Ammon's horn (tissue), 1 donor: ENCODE data around the gene DCTPP1.

ENCODE experiments used
- DNase-seq: peaks from one replicate; pipeline ENCODE4 v3.0.0-alpha.2; 2016; ENCODE audit warnings: low spot score

Gene DCTPP1

DNA sequence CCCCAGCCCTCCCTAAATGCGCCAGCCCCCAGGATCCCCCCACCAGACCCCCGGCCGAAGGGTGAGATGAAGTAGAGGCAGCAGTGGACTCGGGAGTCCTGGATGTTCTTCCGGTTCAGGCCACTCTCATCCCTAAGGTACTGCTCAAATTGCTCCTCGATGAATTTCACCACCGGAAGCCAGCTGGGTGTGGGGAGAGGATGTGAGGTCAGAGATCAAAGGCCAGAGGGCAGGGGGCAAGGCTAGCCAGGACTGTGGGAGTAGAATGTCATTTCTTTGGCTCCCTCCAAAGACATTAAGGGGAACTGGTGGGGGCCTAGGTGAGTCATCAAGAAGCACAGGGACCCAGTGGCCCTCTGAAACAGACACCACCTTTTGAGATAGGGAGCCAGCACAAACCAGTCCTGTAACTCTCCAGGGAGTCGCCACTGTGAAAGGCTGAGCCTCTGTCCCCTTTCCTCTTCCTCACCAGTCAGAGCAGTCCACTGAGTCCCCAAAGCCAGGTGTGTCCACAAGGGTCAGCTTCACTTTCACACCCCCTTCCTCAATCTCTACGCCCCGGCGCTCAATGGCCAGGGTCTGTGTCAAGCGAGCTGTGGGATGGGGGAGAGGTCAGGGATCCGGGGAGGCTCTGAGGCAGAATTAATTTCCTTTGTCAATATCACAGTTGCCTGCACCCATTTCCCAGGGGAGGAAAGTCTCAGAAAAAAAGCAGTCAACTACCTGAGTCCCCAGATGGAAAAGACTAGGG, 48.4 kb downstream of the DCTPP1 start:
- DNase-seq: no peak

DNA sequence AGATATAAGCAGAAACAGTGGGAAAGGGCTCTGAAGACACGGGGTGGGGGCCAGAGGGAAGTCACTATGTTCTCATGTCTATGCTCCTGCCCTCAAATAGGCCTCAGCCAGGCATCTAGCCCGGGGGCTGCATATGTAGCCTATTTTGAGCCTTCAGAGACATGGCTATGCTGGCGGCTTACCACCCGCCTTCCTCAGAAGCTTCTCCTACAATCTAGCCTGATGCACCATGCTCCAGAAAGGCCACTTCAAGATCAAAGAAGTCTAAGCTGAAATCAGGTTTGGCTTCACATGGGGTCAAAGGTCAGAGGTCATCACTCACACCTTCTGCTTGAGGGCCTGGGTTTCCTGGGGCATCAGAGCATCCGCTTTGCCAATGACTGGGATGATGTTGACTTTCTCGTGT, 49.0 kb downstream of the DCTPP1 start:
- DNase-seq: no peak

DNA sequence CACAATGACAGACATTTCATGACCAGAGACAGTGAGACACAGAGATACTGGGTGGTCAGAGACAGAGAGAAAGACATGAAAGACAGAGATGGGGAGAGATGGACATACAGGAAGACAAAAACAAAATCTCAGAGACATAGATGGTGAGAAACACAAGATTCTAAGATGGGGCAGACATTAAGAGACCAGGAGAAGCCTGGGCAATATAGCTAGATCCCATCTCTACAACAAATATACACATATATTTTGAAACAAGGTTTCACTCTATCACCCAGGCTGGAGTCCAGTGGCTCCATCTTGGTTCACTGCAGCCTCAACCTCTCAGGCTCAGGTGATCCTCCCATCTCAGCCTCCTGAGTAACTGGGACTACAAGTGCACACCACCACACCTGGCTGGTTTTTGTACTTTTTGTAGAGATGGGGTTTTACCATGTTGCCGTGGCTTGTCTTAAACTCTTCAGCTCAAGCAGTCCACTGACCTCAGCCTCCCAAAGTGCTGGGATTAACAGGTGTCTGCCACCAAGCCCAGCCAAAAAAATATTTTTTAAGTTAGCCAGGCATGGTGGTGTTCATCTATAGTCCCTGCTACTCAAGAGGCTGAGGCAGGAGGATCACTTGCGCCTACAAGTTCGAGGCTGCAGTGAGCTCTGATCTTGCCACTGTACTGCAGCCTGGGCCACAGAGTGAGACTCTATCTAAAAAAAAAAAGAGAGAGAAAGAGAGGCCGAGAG, 49.6 kb downstream of the DCTPP1 start:
- DNase-seq: no peak

DNA sequence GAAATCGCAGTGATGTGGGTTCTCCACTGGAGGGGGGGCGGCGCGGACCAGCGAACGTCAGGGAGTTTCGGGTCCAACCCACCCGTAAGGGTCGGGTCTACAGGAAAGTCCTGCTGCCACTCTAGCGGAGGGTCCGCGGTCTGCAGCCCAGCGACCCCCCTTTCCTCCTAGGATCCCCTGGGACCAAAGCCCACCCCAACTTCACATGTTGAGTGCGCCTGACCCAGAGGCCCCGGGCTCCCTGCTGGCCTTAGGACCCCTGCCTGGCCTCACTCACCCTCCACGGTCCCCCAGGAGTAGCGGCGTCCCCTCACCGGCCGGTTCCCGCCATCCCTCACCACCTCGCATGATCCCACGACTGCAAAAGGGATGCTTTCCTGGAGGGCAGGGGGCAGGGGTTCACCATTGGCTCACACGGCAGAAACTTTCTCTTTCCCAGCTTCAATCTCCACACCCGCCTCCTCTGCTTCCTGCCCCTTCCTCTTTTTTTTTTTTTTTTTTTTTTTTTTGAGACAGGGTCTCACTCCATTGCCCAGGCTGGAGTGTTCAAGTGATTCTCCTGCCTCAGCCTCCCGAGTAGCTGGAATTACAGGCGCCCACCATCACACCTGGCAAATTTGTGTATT, 50.6 kb downstream of the DCTPP1 start:
- no peak for DNase-seq

DNA sequence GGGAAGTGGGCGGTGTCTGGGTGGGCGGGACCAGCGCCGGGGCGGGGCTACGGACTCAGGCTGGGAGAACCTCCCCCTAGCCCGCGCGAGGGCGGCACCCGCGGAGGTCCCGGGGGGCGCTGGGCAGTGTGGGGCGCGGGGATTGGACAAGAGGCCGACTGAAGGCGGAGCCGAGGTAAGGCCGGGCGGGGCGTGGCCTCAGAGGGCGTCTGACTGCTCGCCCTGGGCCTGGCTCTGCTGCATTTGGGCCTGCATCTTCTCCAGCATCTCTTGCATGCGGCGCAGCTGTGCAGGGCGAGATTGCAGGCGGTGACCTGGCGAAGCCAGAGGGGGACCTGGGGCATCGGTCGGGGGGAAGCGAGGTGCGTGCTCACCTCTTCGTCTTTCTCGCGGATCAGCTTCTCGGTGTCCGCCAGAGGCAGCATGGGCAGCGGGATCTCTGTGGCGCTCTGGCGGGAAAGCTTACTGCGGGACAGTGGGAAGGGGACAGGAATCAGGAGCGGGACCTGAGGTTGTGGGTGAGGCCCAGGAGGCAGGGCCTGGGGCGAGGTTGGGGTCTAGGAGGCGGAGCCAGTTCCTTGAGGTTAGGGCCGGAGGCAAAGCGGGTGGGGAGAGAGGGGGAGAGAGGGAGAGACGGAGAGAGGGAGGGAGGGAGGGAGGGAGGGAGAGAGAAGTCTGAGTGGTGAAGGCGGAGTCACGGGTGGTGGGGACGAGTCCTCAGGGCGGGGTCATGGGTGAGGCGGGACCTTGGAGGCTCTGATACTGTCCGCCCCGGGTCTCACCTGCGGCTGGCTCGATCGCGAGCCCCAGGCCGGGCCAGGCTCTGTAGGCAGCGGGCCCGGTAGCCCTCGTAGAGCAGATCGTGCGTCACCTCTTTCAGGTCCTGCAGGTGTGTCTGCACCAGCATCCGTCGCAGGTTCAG, 51.3 kb downstream of the DCTPP1 start:
- peak; percentile 99 for DNase-seq

DNA sequence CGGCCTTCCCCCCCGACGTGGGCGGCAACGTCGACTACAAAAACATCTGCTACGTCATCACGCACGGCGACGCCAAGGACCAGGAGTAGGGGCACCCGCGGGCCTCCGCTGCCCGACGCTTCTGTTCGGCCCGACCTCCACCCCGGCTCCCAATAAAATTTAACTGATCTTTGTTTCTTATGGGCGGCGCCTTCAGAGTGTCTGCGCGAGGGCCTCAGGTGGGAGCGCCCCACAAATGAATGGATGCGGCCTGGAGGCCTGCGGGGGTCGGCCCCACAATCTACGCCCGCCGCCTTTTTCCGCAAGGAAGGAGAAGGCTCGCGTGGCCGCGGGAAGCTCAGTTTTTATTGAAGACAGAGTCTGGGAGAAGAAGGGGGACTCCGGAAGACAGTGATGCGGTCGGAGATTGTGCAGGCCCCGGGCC, 52.0 kb downstream of the DCTPP1 start:
- peak; percentile 99 for DNase-seq

DNA sequence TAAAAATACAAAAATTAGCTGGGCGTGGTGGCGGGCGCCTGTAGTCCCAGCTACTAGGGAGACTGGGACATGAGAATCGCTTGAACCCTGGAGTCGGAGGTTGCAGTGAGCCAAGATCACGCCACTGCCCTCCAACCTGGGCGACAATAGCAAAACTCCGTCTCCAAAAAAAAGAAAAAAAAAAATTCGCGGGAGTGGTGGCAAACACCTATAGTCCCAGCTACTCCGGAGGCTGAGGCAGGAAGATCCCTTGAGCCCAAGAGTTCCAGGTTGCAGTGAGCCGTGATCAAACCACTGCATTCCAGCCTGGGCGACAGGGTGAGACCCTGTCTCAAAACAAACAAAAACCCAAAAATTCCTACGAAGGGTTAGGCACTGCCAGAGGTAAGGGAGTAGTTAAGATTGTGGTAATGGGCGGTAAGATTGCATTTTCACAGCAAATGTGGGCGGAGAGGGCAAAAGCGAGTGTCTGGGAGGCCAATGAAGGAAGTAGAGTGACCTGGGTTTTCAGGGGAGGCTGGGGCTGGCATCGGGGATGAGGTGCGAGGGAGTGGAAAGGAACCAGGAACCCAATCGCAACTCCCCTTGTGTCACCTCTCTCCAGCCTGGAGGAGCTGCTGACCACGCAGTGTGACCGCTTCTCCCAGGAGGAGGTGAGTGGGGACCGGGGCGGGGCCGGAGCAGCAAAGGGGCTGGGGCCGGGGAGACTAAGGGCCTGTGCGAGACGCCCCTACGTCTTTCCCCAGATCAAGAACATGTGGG, 52.6 kb downstream of the DCTPP1 start:
- no peak for DNase-seq

DNA sequence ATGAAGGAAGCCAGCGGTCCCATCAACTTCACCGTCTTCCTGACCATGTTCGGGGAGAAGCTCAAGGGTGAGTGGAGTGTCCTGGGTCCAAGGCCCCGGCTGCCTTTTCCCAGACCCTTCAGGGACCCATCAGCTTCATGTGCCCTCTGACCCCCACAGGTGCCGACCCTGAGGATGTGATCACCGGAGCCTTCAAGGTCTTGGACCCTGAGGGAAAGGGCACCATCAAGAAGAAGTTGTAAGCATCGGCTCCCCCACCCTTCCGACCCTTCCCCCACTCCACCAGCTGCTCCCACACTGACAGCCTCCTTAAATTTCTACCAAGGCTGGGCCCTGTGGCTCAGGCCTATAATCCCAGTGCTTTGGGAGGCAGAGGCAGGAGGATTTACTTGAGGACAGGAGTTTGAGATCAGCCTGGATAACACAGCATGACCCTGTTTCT, 53.3 kb downstream of the DCTPP1 start:
- DNase-seq: no peak

DNA sequence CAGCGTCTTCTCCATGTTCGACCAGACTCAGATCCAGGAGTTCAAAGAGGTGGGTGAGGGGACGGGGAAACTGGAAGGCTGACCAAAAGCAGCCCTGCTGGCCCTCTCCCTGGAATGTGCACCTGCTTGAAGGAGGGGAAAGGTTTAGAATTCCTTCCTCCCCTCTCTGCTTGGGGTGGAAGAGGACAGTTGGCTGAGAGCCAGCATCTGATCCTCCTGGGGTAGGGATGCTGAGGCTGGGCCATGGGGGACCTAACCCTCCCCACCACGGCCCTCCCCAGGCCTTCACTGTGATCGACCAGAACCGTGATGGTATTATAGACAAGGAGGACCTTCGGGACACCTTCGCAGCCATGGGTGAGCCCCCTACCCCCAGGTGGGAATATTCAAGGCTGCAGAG, 54.0 kb downstream of the DCTPP1 start:
- no peak for DNase-seq

DNA sequence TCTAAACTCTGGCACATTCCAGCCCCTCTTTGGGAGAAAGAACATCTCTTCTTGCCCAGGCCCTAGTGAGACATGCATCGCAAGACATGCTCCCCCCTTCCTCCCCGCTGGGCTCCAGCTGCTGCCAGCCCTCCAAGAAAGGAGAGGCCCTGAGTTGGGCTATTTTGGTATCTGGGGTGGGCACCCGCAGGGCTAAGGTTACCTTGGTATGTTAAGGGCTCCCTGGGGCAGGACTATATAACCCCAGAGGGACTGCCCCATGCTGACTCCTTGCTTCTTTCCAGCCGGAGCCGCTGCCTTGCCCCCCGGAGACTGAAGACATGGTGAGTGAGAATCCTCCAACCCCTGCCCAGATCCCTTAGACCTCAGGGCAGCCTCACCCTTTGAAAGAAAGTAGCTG, 55.3 kb downstream of the DCTPP1 start, which contains the start of gene MYL11:
MYL11 (plus strand) TSS at position 265 of the 400 bp plus-strand sequence; CDS start at position 321, 56 bp downstream.
- DNase-seq: no peak
